Osteoblast (primary cell): ENCODE measurements around the gene CSPG4. TPM values are rescaled to one million over a fixed set of nuclear protein-coding genes. Genes with fewer than 3 reads are reported as not detected.

Source experiments
- DNase-seq: peaks from one replicate; pipeline ENCODE4 v3.0.0; 2011; ENCODE audit warnings: low spot score, mixed read lengths; ENCODE audit not compliant: insufficient read length; ENCODE audit errors: missing footprints
- H2AFZ ChIP-seq: 2 replicates; pipeline ENCODE4 v1.6.0; 2011; ENCODE audit warnings: mild to moderate bottlenecking, low read length
- H3K27ac ChIP-seq: 2 replicates; pipeline ENCODE4 v1.5.1; 2011; ENCODE audit warnings: mild to moderate bottlenecking, low read depth, low read length, moderate library complexity
- H3K27me3 ChIP-seq: 2 replicates; pipeline ENCODE4 v1.6.0; 2012; ENCODE audit warnings: mild to moderate bottlenecking, control low read depth, inconsistent platforms, low read length, moderate library complexity; ENCODE audit not compliant: insufficient read depth
- H3K36me3 ChIP-seq: 2 replicates; pipeline ENCODE4 v1.5.1; 2011; ENCODE audit warnings: mild to moderate bottlenecking, low read length, control low read depth, moderate library complexity; ENCODE audit not compliant: insufficient read depth
- H3K4me1 ChIP-seq: 2 replicates; pipeline ENCODE4 v1.5.1; 2011; ENCODE audit warnings: mild to moderate bottlenecking, low read length, control low read depth, moderate library complexity; ENCODE audit not compliant: insufficient read depth
- H3K4me2 ChIP-seq: 2 replicates; pipeline ENCODE4 v1.6.0; 2011; ENCODE audit warnings: mild to moderate bottlenecking, low read length; ENCODE audit not compliant: insufficient read depth
- H3K4me3 ChIP-seq: fragments of 200-600 bp; sonication (generic); 3 replicates; pipeline ENCODE4 v1.5.1; 2012; ENCODE audit warnings: mild to moderate bottlenecking, low read length, inconsistent platforms; ENCODE audit not compliant: insufficient read depth
- H3K79me2 ChIP-seq: 2 replicates; pipeline ENCODE4 v1.6.0; 2012; ENCODE audit warnings: mild to moderate bottlenecking, low read length, control low read depth, inconsistent platforms; ENCODE audit not compliant: insufficient read depth
- H3K9me3 ChIP-seq: 2 replicates; pipeline ENCODE4 v1.5.1; 2011; ENCODE audit warnings: low read depth, low read length, control low read depth
- H4K20me1 ChIP-seq: 2 replicates; pipeline ENCODE4 v1.6.0; 2012; ENCODE audit warnings: mild to moderate bottlenecking, low read length, control low read depth; ENCODE audit not compliant: insufficient read depth
- total RNA-seq: library from RNA; depleted of rRNA; stranded (reverse); fragments of >200 nt; gene quantifications from 2 replicates; pipeline ENCODE4 v1.2.3, GENCODE V29; 2012
- TF ChIP-seq, protein P1 (sequence below): IDR thresholded peaks from 2 replicates; pipeline ENCODE4 v1.5.1; 2011; ENCODE audit warnings: mild to moderate bottlenecking, low read depth, low read length, moderate library complexity; ENCODE audit errors: extremely low read depth

Gene CSPG4
- total RNA-seq, 1 donor, result 20.3 TPM

DNA sequence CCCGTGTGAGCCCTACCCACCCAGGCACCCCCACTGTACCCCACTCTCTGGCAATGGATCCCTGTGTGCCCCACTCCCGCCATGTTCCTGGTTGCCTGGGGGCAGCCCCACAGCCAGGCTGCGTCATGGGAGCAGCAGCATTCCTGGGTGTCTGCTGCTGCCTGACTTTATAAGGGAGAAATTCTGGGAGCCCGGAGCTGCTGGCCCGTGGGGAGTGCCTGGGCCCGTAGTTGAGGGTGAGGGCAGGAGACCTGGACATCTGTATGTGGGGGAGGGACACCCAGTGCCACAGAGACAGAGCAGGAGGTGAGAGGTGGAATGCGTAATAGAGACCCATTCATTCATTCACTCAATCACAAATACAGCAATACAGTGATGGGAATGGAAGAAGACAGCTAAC is 15.1 kb downstream of the CSPG4 start:
- Histone ChIP-seq H3K4me2 (no peak overlapping the region), H3K9me3 (no peaks in the 10 kb centered on the region), H3K36me3 (no peaks in the 10 kb centered on the region), H3K4me3 (no peak overlapping the region), H3K4me1 (peaks cover 41% of the 10 kb centered on the region), H2AFZ (no peak overlapping the region), H3K79me2 (peaks cover 6% of the 10 kb centered on the region), H3K27me3 (no peaks in the 10 kb centered on the region), H3K27ac (no peak overlapping the region), H4K20me1 (peaks cover 11% of the 10 kb centered on the region)
- TF ChIP-seq, protein P1, sequence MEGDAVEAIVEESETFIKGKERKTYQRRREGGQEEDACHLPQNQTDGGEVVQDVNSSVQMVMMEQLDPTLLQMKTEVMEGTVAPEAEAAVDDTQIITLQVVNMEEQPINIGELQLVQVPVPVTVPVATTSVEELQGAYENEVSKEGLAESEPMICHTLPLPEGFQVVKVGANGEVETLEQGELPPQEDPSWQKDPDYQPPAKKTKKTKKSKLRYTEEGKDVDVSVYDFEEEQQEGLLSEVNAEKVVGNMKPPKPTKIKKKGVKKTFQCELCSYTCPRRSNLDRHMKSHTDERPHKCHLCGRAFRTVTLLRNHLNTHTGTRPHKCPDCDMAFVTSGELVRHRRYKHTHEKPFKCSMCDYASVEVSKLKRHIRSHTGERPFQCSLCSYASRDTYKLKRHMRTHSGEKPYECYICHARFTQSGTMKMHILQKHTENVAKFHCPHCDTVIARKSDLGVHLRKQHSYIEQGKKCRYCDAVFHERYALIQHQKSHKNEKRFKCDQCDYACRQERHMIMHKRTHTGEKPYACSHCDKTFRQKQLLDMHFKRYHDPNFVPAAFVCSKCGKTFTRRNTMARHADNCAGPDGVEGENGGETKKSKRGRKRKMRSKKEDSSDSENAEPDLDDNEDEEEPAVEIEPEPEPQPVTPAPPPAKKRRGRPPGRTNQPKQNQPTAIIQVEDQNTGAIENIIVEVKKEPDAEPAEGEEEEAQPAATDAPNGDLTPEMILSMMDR, result no peak
- peak; percentile 79 for DNase-seq

DNA sequence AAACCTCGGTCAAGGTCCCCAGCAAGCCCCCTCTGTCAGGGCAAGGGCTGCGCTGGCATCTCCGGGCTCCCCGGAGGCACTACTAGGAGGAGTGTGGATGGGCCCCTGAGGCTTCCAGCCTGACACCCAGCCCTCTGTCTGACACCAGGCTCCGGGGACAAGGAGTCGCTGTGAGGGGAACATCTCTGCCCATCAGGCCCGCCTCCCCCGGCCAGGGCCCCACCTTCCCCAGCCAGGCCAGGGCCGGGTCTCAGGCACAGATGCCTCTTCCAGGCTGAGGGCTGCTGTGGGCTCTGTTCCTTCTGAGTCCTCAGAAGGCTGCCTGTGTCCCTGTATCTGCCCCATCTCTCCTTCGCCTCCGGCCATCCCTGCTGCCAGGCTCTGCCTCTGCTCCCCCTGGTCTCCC is 15.8 kb downstream of the CSPG4 start:
- peaks cover 6% of the 10 kb centered on the region for H3K79me2 ChIP-seq
- H3K9me3 ChIP-seq, result no peaks in the 10 kb centered on the region
- TF ChIP-seq, protein P1, result no peak
- no peak overlapping the region for H3K4me3 ChIP-seq
- no peak overlapping the region for H2AFZ ChIP-seq
- peaks cover 41% of the 10 kb centered on the region for H3K4me1 ChIP-seq
- no peak overlapping the region for H3K4me2 ChIP-seq
- peaks cover 11% of the 10 kb centered on the region for H4K20me1 ChIP-seq
- peak; percentile 73 for DNase-seq
- no peak overlapping the region for H3K27ac ChIP-seq
- no peaks in the 10 kb centered on the region for H3K36me3 ChIP-seq
- no peaks in the 10 kb centered on the region for H3K27me3 ChIP-seq

DNA sequence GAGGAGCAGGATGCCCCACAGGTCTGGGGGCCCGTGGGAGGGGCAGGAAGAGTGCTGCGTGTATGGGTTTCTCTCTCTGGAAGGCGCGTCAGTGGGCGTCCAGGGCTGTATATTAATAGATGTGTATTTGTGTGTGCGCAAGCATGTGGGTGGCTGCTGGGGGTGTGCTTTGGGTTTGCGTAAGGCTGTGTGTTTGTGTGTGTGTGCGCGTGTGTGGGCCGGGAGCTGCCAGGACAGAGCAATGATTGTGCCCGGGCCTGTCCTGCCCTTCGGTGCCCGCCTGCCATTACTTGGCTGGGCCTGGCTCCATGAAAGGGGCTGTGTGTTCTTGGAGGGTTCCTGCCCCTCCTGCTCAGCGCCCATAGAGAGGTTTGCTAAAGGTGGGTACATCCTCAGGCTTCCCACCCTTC is 16.3 kb downstream of the CSPG4 start:
- no peak overlapping the region for H3K4me2 ChIP-seq
- H4K20me1 ChIP-seq, result peaks cover 11% of the 10 kb centered on the region
- H3K79me2 ChIP-seq, result peaks cover 6% of the 10 kb centered on the region
- no peak overlapping the region for H2AFZ ChIP-seq
- peaks cover 41% of the 10 kb centered on the region for H3K4me1 ChIP-seq
- H3K9me3 ChIP-seq, result no peaks in the 10 kb centered on the region
- no peaks in the 10 kb centered on the region for H3K36me3 ChIP-seq
- no peak for DNase-seq
- no peak overlapping the region for H3K4me3 ChIP-seq
- H3K27ac ChIP-seq, result no peak overlapping the region
- H3K27me3 ChIP-seq, result no peaks in the 10 kb centered on the region
- TF ChIP-seq, protein P1, result no peak

DNA sequence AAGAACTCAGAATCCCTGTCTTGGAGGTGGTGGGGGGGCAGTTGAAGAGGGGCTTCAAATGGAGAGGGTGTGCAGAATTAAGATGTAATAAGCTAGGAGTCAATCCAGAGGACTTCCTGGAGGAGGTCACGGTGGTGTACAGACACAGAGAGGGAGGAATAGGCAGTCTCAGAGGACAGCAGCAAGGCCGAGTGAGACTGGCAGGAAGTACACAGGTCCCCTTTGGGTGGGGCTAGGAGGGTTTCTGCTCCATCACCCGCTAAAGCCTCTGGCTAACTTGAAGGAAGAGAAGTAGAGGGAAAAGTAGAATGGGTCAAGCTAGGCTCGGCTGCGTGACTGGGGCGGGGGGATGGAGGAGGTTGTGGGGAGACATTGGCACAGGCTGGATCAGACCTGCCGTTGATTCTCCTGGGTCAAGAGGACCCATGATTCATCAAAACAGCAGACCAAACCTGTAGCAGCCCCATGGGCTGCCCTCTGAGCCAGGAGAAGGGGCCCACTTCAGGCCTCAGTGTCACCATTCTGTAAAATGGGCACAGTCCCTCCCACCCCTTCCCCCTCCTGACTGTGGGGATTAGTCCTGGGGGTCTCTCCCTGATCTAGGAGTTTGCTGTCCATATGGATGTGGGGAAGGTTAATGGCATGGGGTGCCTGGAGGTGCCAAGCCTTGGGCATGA is 16.9 kb downstream of the CSPG4 start:
- Histone ChIP-seq H3K27ac (no peak overlapping the region), H3K4me2 (no peak overlapping the region), H3K4me3 (no peak overlapping the region), H3K27me3 (no peaks in the 10 kb centered on the region), H2AFZ (no peak overlapping the region), H3K79me2 (peaks cover 6% of the 10 kb centered on the region), H3K4me1 (peaks cover 37% of the 10 kb centered on the region), H3K36me3 (no peaks in the 10 kb centered on the region), H3K9me3 (no peaks in the 10 kb centered on the region), H4K20me1 (peaks cover 7% of the 10 kb centered on the region)
- no peak for DNase-seq
- TF ChIP-seq, protein P1, result no peak
